ENCODE results near the gene KIAA2012. TPM values are rescaled to one million over a fixed set of nuclear protein-coding genes. Genes with fewer than 3 reads are reported as not detected.

Gene KIAA2012
- total RNA-seq, 2 donors from 2014 or later = 0.74 TPM; not detected in 1

- no peaks in the 10 kb centered on the region for H3K9me3 ChIP-seq
- no peaks in the 10 kb centered on the region for H3K4me1 ChIP-seq (replicated peaks)
- intact Hi-C loops (cut with DNase I) = no loop called here
- no peak overlapping the region for H3K4me3 ChIP-seq
- H3K36me3 ChIP-seq = no peaks in the 10 kb centered on the region
- 79% methylated on average over 5 of the region's 5 CpGs for WGBS
- no peak for DNase-seq (ENCODE audit: low spot score)
- H3K27ac ChIP-seq = no peak overlapping the region
- no peaks in the 10 kb centered on the region for H3K27me3 ChIP-seq (replicated peaks; ENCODE audit: insufficient read depth)
- TF ChIP-seq POLR2A (IDR thresholded peaks at IDR 0.05) (no peak), POLR2AphosphoS5 (IDR thresholded peaks at IDR 0.05) (no peak), CTCF (IDR thresholded peaks at IDR 0.05) (no peak)
Measured at GRCh38 chr2:202165208-202165607, 92.2 kb downstream of the KIAA2012 start.

GRCh38 chr2:202165945-202166344, 92.9 kb downstream of the KIAA2012 start:
- no peaks in the 10 kb centered on the region for H3K27me3 ChIP-seq (replicated peaks; ENCODE audit: insufficient read depth)
- TF ChIP-seq POLR2AphosphoS5 (IDR thresholded peaks at IDR 0.05) = no peak
- no peak for TF ChIP-seq POLR2A (IDR thresholded peaks at IDR 0.05)
- no peak for TF ChIP-seq CTCF (IDR thresholded peaks at IDR 0.05)
- H3K4me3 ChIP-seq = no peak overlapping the region
- no peaks in the 10 kb centered on the region for H3K36me3 ChIP-seq
- intact Hi-C loops (cut with DNase I) = no loop called here
- H3K9me3 ChIP-seq = no peaks in the 10 kb centered on the region
- 58% methylated on average over 1 of the region's 1 CpG for WGBS
- no peaks in the 10 kb centered on the region for H3K4me1 ChIP-seq (replicated peaks)
- H3K27ac ChIP-seq = no peak overlapping the region
- no peak for DNase-seq (ENCODE audit: low spot score)

GRCh38 chr2:202169131-202169530, 96.1 kb downstream of the KIAA2012 start:
- Histone ChIP-seq H3K27ac (no peak overlapping the region), H3K36me3 (no peaks in the 10 kb centered on the region), H3K9me3 (no peaks in the 10 kb centered on the region), H3K4me3 (no peak overlapping the region), H3K27me3 (replicated peaks; ENCODE audit: insufficient read depth) (no peaks in the 10 kb centered on the region), H3K4me1 (replicated peaks) (no peaks in the 10 kb centered on the region)
- DNase-seq (ENCODE audit: low spot score) = no peak
- TF ChIP-seq POLR2AphosphoS5 (IDR thresholded peaks at IDR 0.05) (no peak), POLR2A (IDR thresholded peaks at IDR 0.05) (no peak), CTCF (IDR thresholded peaks at IDR 0.05) (no peak)
- intact Hi-C loops (cut with DNase I) = no loop called here

GRCh38 chr2:202169832-202170424, 96.9 kb downstream of the KIAA2012 start:
- DNase-seq (ENCODE audit: low spot score) = no peak
- WGBS = 89% methylated on average over 8 of the region's 8 CpGs

More at GRCh38 chr2:202169832-202170424, 96.9 kb downstream of the KIAA2012 start:
- no peak overlapping the region for H3K27ac ChIP-seq
- no peaks in the 10 kb centered on the region for H3K9me3 ChIP-seq
- H3K36me3 ChIP-seq = no peaks in the 10 kb centered on the region
- H3K27me3 ChIP-seq (replicated peaks; ENCODE audit: insufficient read depth) = no peaks in the 10 kb centered on the region
- no peak overlapping the region for H3K4me3 ChIP-seq
- intact Hi-C loops (cut with DNase I) = loop anchor here (5.0 kb wide), 1 partner anchor 133 kb away; no protein-coding TSS in a partner anchor
- TF ChIP-seq POLR2A (IDR thresholded peaks at IDR 0.05) (no peak), POLR2AphosphoS5 (IDR thresholded peaks at IDR 0.05) (no peak), CTCF (IDR thresholded peaks at IDR 0.05) (no peak)
- no peaks in the 10 kb centered on the region for H3K4me1 ChIP-seq (replicated peaks)

All from prostate gland (tissue), 2 donors.